NCI-H446 treated with DMSO at 0.1 percent for 48 hours (cell line): ENCODE data around the gene GSTO2.

Experiments
- DNase-seq: peaks from one replicate; lab custom pipeline; 2025; lab: John Stamatoyannopoulos, UW

GSTO2 gene

DNA sequence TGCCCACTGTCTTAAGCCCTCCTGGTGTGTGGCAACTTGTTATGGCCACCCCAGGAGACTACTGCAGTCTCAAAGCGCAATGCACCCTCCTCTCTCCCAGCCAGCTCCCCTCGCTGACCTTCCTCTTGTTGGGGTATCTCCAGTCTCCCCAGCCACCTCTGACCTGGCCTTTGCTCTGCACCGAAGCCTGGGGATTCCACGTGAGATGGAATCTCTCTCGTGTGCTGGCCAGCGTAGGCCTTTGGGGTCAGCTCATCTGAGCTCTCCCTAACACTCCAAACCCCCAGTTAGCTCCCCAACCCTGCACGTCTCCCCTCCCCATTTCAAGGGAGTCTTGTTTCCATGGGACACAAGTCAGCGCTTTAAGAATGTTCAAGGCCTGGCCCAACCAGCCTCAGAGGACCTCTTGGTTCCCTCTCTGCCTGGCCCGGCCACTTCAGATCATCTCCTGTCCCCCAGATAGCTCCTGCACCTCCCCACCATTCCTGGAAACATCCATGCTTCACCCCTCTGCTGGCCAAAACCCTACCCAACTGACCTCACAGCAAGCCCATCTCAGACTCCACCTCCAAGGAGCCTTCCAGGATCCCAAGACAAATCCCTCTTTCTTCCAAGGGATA lies 58.1 kb downstream of the GSTO2 start:
- DNase-seq: no peak

DNA sequence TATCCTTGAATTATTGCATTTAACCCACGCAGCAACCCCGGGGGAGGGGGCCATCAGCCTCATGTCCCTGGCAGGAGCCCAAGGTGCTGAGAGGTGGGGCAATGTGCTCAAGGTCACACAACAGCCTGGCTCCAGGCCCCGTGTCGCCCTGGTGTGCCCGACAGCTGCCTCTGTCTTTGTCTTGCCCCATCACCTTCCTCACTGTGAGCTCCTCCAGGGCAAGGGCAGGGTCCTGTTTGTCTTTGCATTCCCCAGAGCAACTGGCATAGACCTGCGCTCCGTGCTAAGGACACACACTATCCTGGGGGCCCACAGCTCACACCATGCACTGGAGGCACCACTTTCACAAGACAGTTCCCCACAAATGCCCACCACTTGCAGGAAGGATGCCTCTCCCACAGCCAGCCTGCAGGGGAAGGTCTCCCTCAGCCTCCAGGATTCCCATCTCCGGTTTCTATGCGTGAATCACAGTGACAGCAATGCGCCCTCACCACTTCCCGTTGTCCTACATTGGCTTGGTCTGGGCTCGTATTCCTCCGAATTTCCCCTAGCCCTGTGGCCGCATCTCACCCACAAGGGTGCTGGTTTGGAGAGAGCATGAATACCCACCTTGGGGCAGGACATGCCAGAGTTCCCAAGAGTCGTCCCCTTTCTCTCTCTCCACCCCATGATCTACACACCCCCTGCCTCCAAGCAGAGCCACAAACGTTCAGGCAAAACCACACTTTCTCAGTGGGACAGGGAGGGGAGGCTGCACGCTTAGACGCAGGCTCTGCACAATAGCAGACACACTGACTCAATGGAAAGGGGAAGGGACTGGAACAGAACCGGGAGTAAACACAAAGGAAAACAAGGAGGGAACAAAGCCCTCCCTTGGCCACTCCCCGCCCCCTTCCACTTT lies 59.0 kb downstream of the GSTO2 start:
- no peak for DNase-seq

DNA sequence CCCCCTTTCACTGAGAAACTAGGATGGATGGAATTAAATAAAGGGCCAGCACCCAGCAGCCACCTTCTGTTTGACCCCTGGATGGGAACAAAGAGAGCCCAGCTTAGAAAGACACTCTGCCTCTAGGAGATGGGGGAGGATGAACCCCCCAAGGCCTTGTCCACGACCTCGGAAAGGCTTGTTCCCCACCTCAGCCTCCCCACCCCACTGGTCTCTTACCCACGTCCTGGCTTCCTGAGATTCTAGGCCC lies 59.6 kb downstream of the GSTO2 start:
- no peak for DNase-seq

- no peak for DNase-seq
Observed at GRCh38 chr10:104328896-104329710, 60.1 kb downstream of the GSTO2 start.

DNA sequence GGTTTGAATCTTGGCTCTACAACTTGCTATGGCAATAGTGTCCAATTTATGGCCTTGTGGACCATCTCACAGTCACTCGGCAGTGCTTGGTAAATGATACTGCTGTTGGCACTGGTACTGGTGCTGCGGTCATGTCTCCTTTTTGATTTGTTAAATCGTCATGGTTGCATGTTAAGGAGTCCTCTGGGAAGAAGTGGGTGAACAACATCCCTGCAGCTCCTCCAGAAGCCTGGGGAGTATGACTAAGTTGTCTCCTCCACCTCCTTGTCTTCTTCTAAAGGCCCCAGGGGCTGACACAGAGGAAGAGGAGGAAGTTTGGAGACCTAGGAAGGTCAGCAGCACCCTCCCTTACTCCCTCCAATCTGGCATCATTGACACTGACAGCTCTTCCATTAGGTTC lies 60.8 kb downstream of the GSTO2 start:
- no peak for DNase-seq

DNA sequence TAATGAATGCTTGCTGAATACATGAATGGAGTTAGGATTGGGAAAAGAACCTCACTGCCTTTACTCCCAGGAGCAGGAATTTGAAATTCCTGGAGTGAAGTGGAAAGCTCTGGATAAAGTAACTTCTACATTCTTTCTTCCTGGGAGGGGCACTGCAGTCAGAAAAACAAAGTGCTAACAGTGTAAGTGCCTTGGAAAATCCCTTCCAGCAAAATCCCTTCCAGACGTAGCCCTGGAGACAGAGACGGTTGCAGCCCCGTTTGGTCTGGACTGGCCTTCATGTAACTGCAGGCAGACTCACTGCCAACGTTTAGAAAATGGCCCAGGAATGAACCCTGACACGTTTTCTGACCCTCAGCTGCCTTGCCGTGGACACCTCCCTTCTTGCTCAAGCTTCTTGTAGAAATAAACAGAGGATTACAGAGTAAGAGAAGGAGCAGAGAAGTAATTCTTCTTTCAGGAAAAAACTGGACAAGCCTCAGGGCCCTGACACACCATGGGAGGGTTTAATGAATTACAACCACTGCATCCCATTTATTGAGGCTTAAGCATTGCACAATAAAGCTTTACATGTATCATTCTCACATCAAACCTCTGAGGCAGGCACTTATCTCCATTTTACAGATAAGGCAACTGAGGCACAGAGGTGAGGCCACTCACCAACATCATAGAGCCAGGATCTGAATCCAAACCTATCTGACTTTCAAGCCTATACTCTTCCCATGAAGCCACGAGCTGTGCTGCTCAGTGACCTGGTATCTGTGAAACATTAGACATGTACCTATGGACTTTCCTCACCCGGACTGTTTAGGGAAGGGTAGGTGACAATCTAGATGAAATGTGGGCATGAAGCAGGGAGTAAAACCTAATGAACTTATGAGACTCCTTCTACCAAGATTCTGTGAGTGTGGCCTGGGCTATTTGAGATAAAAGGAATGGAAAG lies 61.5 kb downstream of the GSTO2 start:
- DNase-seq: no peak

GRCh38 chr10:104331208-104331838 lies 62.3 kb downstream of the GSTO2 start:
- DNase-seq: no peak

DNA sequence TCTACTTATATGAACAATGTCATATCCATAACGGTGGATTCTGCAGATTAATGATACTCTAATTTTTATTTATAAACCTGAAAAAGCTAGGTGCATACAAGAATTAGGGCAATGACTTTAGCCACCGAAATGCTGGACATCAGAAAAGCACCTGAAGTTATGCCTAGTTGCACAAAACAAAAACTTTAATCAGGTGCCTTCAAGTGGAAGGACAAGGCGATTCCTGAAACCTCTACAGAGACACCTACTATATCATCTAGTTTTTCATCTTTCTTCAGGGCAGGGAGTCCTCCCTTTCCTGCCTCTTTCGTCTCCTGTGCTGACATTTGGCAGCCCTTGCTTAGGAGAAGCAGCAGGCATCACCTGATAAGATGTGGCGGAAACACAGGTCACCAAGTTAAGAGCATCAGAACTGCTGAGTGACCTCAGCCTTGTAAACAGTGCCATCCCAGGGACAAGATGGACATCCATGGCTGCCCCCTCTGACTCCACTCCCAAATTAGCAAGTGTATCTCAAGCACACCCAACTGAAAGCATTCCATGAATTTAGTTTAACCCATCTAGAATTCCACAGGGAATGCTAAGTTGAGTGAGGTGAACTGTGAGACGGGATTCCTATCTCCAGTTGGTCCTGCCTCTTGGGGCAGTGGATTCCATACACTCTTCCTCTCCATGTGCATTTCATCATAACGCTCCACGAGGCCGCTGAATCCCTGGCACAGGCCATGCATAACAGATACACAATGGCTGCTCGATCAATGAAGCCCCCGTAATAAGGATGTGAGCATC lies 63.5 kb downstream of the GSTO2 start:
- no peak for DNase-seq

DNA sequence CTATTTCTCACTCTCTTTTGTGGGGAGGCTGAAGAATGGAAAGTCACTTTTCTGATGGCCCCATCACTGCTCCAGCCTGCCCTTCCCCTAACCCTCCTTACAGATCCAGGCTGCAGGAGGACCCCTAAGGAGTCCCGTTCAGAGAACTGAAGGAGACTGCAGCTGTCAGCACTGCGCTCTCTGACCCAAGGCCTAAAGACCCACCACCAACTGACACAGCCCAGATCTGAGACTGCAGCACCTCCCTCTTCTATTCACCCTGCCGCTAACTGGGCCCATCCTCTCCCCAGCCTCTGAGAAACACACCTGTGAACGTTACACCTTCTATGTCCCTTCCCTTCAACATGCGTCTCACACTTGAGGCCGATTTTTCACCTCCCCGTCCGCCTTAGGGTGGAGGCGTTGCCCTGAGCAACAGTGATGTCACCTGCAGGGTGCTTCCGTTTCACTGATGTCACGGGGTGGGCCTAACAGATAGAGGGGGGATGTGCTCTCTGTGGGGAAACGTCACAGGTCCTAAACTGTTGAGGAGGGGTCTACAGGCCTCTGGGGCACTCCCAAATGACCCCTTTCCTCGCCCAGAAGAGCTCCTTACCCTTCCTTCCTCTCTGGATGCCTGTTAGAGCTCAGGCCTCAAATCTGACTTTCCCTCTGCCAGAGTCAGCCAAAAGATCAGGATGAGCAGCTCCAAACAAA lies 64.2 kb downstream of the GSTO2 start:
- no peak for DNase-seq

DNA sequence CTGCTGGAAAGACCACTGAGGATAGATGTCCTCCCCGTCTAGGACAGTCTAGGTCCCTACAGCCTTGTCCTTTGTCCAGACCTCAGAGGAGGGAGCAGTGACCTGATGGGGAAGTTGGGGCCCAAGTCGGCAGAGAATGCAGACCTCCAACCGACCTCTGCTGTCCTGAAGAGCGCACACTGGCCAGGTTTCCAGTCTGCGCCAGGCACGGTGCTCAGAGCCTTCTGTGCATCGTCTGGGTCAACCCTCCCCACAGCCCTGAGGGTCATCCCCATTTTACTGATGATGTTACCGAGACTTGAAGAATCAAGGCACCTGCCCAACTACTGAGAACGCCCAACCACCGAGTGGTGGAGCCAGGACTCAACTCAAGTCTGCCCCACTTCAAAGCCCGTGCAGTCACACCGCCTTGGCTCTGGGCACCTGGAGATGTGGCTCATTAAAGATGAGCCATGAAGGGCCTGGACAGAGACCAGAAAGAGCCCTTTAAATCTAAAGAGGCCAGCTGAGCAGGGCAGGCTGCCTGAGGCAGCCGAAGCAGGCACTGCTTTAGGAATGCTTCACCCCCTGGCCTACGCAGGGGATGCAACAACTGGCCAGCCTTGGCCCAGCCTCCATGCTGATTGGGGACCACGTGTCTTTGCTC lies 64.9 kb downstream of the GSTO2 start:
- no peak for DNase-seq

GRCh38 chr10:104334561-104334960 lies 65.6 kb downstream of the GSTO2 start:
- no peak for DNase-seq

- DNase-seq: no peak
Observed at GRCh38 chr10:104334965-104335650, 66.1 kb downstream of the GSTO2 start.

DNA sequence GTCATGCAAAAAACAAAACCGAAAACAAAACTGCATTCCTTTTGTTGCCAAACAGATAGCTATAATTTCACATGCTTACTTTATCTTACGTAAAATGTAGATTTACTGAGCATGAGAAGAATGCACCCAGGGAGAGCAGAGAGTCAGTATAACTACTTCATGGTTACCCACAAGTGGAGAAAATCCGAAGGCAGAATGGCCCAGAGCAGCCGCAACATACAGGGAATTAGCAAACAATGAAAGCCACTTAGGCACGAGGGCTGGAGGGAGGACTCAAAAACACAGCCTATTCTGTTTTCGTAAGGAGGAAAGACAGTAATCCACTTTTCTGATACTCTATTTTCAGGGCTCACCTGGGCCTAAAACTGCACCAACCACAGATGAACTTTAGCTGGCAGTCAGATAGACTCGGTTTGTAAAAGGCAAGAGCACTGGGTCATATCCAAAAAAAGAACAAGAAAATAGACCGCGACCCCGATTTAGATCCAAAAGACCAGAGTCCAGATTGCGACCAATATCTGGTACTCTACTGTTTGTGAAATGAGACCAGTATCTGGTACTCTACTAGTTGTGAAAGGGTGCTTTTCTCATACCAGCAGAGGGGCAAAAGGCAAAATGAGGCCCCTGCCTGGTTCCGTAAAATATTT lies 68.0 kb downstream of the GSTO2 start:
- no peak for DNase-seq

DNA sequence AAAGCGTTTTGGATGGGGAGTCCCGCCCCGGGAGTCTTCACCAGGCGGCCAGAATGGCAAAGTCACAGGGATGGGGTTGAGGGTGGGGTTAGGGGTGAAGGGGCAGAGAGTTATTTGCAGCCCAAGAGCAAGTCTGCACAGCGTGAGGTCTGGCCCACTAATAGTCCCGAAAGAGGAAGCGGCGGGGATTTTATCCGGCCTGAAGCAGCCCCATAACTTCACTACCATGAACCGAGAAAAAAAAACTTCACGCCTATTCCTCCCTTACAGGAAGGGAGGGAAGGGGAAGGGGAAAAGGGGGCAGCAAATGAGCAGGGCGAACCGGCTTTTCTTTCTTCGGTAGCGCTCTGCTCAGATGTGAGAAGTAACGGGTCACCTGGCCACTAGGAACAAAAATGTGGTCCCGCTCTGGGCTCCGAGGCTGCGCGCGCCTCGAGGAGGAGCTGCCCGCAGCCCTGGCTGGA lies 68.6 kb downstream of the GSTO2 start:
- DNase-seq: no peak

- no peak for DNase-seq
Observed at GRCh38 chr10:104337985-104338735, 69.2 kb downstream of the GSTO2 start, which contains the start of gene ITPRIP. TSS of gene ITPRIP (minus strand) at chr10:104338465. CDS start at chr10:104316051, 22,414 bp downstream.

DNA sequence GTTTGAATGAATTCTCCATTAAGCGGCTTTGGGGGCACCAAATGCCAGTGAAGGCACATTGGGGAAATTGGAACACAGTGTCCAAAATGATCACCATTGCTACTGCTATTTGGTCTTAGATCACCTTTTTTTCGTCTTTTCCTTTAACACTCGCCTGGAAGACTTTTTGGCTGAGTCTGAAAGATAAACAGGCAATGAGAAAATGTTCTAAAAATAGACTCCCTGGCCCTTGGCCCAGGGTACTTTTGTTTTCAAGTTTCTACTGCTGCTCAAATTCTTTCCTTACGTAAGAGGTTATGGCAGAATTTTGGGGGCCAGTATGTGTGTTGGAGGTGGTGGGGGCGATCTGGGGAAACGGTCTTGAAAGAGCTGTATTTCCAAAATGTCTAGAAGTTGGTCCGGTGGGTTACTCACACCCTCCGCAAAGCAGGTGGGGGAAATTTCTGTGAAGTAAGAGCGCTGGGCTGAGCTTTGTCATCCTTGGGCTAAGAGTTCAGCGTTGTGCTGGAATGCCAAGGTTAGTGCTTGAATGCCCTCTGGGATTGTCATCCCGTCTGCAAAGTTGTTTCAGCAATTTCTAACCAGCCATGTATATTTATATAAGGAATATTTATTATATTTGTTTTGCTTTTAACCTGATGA lies 70.6 kb downstream of the GSTO2 start:
- peak; percentile 29 for DNase-seq

DNA sequence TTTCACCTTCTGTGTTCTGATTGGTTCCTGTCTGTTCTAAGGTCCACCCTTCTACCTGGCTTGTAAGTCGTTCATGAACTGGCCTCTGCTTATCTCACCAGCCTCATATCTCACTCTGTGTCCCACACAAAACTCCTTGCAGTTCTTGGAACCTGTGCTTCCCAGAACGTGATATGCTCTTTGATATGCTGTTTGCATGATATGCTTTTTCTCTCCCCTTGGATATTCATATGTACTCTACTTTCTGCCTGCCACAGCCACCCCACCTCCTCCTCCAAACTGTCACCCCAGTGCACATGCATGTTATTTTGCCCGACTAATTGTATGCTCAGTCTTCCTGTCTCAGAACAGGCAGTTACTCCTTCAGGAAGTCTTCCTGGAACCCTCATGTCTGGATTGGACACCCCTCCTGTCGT lies 71.1 kb downstream of the GSTO2 start:
- DNase-seq: no peak
